SK-N-SH treated with all-trans-retinoic acid at 6 μM for 48 hours (cell line): ENCODE results near the gene SLCO1A2.

ENCODE experiments used
- ATAC-seq: fragments of 200-7000 bp; cut with Tn5 transposase; 3 replicates; pipeline ENCODE4 v1.9.1; 2020; ENCODE audit warnings: mild to moderate bottlenecking, moderate library complexity
- ARNTL ChIP-seq: fragments of 450-650 bp; formaldehyde crosslinking; IDR thresholded peaks from 2 replicates; pipeline ENCODE4 v1.5.0; 2020; ENCODE audit warnings: low read depth, mild to moderate bottlenecking, moderate library complexity, borderline replicate concordance
- BACH2 ChIP-seq: fragments of 250-450 bp; sonication (Bioruptor Pico); IDR thresholded peaks from 2 replicates; pipeline ENCODE4 v1.9.0; 2021; ENCODE audit warnings: mild to moderate bottlenecking, borderline replicate concordance
- CSDC2 ChIP-seq: fragments of 250-450 bp; sonication (Bioruptor Pico); IDR thresholded peaks from 2 replicates; pipeline ENCODE4 v1.5.0; 2020; ENCODE audit warnings: mild to moderate bottlenecking, moderate library complexity
- ESRRG ChIP-seq: fragments of 250-450 bp; sonication (Bioruptor Pico); IDR thresholded peaks from 2 replicates; pipeline ENCODE4 v1.6.1; 2021; ENCODE audit warnings: mild to moderate bottlenecking
- GLIS3 ChIP-seq: fragments of 250-450 bp; sonication (Bioruptor Pico); IDR thresholded peaks from 2 replicates; pipeline ENCODE4 v1.5.0; 2020; ENCODE audit warnings: mild to moderate bottlenecking, moderate library complexity
- OSR1 ChIP-seq: fragments of 250-450 bp; sonication (Bioruptor Pico); IDR thresholded peaks from 2 replicates; pipeline ENCODE4 v1.8.0; 2022; ENCODE audit warnings: moderate library complexity, mild to moderate bottlenecking, inconsistent platforms
- PPARA ChIP-seq: fragments of 250-450 bp; sonication (Bioruptor Pico); IDR thresholded peaks from 2 replicates; pipeline ENCODE4 v1.5.0; 2020; ENCODE audit warnings: mild to moderate bottlenecking, borderline replicate concordance
- RARB ChIP-seq: fragments of 250-450 bp; sonication (Bioruptor Pico); IDR thresholded peaks from 2 replicates; pipeline ENCODE4 v1.8.0; 2021; ENCODE audit warnings: mild to moderate bottlenecking, moderate library complexity
- SNAI2 ChIP-seq: fragments of 250-450 bp; sonication (Bioruptor Pico); IDR thresholded peaks from 2 replicates; pipeline ENCODE4 v1.5.0; 2020; ENCODE audit warnings: mild to moderate bottlenecking, moderate library complexity
- TCF4 ChIP-seq: fragments of 250-450 bp; sonication (Bioruptor Pico); IDR thresholded peaks from 2 replicates; pipeline ENCODE4 v1.8.0; 2021; ENCODE audit warnings: mild to moderate bottlenecking, moderate library complexity, borderline replicate concordance
- TOX ChIP-seq: fragments of 250-450 bp; sonication (Bioruptor Pico); IDR thresholded peaks from 2 replicates; pipeline ENCODE4 v1.8.0; 2021; ENCODE audit warnings: mild to moderate bottlenecking, moderate library complexity, borderline replicate concordance
- ZC3H10 ChIP-seq: fragments of 250-450 bp; sonication (Bioruptor Pico); IDR thresholded peaks from 2 replicates; pipeline ENCODE4 v1.5.1; 2021; ENCODE audit warnings: mild to moderate bottlenecking, moderate library complexity
- ZFP3 ChIP-seq: fragments of 250-450 bp; sonication (Bioruptor Pico); IDR thresholded peaks from 2 replicates; pipeline ENCODE4 v1.5.0; 2020; ENCODE audit warnings: mild to moderate bottlenecking, moderate library complexity
- ZFP30 ChIP-seq: fragments of 450-650 bp; formaldehyde crosslinking; IDR thresholded peaks from 2 replicates; pipeline ENCODE4 v1.5.0; 2022; ENCODE audit warnings: mild to moderate bottlenecking, moderate library complexity
- ZNF565 ChIP-seq: fragments of 450-650 bp; formaldehyde crosslinking; conservative IDR thresholded peaks from 2 replicates; pipeline ENCODE4 v1.5.0; 2020; ENCODE audit warnings: low read depth, mild to moderate bottlenecking, moderate library complexity
- ZNF70 ChIP-seq: fragments of 450-650 bp; formaldehyde crosslinking; IDR thresholded peaks from 2 replicates; pipeline ENCODE4 v1.5.0; 2020; ENCODE audit warnings: mild to moderate bottlenecking, moderate library complexity
- ZNF8 ChIP-seq: fragments of 450-650 bp; formaldehyde crosslinking; IDR thresholded peaks from 2 replicates; pipeline ENCODE4 v1.5.0; 2020; ENCODE audit warnings: mild to moderate bottlenecking, moderate library complexity
- TF ChIP-seq, protein P1 (sequence below): fragments of 250-450 bp; sonication (Bioruptor Pico); IDR thresholded peaks from 2 replicates; pipeline ENCODE4 v1.5.1; 2021; ENCODE audit warnings: mild to moderate bottlenecking, moderate library complexity
- TF ChIP-seq, protein P2 (sequence below): fragments of 250-450 bp; sonication (Bioruptor Pico); IDR thresholded peaks from 2 replicates; pipeline ENCODE4 v1.5.1; 2020; ENCODE audit warnings: low read depth, mild to moderate bottlenecking, moderate library complexity
- TF ChIP-seq, protein P3 (sequence below): fragments of 250-450 bp; sonication (Bioruptor Pico); IDR thresholded peaks from 2 replicates; pipeline ENCODE4 v1.5.0; 2020; ENCODE audit warnings: mild to moderate bottlenecking, moderate library complexity

The SLCO1A2 gene

DNA sequence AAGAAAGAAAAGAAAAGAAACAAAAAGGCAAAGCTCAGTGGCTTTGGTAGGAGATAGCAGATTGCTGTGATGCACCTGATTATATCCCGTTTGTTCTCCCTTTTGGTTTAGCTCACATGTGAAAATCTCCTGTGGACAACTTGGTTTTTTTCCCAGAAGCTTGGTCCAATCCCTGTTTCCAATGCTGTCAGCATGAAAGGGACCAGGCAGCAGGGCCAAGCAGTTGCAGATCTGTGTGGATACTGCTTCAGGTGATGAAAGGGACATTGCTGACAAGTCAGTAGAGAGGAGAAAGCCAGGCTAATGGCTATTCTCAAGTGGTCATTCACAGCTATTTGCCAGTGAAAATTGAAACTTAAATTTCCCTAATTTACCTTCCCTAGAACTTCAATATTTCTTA is 18.8 kb upstream of the SLCO1A2 start:
- TF ChIP-seq SNAI2 (CRISPR knock-in tag) (no peak), OSR1 (no peak), ZFP3 (no peak), GLIS3 (CRISPR knock-in tag) (no peak), ESRRG (no peak), CSDC2 (CRISPR knock-in tag) (no peak)
- no peak for ATAC-seq

DNA sequence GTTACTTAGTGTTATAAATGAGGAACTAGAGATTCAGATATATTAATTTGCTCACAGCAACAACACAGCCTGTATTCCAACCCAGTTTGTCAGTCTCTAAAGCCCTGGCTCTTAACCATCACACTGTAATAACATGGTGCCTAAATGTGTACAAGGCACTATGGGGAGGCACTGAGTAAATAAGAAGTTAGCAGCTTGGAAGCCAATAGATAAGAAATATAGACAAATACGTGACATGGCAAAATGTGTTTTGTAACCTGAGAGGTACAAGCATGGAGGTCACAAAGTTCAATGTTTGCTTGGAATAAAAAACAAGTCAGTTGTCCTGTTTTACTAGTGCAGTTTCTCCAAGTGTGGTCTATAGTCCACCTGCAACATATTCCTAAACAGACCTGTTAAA is 16.3 kb upstream of the SLCO1A2 start:
- ATAC-seq, result no peak
- TF ChIP-seq, protein P1, sequence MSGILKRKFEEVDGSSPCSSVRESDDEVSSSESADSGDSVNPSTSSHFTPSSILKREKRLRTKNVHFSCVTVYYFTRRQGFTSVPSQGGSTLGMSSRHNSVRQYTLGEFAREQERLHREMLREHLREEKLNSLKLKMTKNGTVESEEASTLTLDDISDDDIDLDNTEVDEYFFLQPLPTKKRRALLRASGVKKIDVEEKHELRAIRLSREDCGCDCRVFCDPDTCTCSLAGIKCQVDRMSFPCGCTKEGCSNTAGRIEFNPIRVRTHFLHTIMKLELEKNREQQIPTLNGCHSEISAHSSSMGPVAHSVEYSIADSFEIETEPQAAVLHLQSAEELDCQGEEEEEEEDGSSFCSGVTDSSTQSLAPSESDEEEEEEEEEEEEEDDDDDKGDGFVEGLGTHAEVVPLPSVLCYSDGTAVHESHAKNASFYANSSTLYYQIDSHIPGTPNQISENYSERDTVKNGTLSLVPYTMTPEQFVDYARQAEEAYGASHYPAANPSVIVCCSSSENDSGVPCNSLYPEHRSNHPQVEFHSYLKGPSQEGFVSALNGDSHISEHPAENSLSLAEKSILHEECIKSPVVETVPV, result no peak
- TF ChIP-seq ZFP3 (no peak), ESRRG (no peak), TCF4 (CRISPR knock-in tag) (no peak), ZFP30 (CRISPR knock-in tag) (no peak), RARB (CRISPR knock-in tag) (no peak), OSR1 (no peak), SNAI2 (CRISPR knock-in tag) (no peak), CSDC2 (CRISPR knock-in tag) (no peak), TOX (no peak), GLIS3 (CRISPR knock-in tag) (no peak)
- TF ChIP-seq, protein P2, sequence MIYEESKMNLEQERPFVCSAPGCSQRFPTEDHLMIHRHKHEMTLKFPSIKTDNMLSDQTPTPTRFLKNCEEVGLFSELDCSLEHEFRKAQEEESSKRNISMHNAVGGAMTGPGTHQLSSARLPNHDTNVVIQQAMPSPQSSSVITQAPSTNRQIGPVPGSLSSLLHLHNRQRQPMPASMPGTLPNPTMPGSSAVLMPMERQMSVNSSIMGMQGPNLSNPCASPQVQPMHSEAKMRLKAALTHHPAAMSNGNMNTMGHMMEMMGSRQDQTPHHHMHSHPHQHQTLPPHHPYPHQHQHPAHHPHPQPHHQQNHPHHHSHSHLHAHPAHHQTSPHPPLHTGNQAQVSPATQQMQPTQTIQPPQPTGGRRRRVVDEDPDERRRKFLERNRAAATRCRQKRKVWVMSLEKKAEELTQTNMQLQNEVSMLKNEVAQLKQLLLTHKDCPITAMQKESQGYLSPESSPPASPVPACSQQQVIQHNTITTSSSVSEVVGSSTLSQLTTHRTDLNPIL, result no peak
- TF ChIP-seq, protein P3, sequence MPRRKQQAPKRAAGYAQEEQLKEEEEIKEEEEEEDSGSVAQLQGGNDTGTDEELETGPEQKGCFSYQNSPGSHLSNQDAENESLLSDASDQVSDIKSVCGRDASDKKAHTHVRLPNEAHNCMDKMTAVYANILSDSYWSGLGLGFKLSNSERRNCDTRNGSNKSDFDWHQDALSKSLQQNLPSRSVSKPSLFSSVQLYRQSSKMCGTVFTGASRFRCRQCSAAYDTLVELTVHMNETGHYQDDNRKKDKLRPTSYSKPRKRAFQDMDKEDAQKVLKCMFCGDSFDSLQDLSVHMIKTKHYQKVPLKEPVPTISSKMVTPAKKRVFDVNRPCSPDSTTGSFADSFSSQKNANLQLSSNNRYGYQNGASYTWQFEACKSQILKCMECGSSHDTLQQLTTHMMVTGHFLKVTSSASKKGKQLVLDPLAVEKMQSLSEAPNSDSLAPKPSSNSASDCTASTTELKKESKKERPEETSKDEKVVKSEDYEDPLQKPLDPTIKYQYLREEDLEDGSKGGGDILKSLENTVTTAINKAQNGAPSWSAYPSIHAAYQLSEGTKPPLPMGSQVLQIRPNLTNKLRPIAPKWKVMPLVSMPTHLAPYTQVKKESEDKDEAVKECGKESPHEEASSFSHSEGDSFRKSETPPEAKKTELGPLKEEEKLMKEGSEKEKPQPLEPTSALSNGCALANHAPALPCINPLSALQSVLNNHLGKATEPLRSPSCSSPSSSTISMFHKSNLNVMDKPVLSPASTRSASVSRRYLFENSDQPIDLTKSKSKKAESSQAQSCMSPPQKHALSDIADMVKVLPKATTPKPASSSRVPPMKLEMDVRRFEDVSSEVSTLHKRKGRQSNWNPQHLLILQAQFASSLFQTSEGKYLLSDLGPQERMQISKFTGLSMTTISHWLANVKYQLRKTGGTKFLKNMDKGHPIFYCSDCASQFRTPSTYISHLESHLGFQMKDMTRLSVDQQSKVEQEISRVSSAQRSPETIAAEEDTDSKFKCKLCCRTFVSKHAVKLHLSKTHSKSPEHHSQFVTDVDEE (CRISPR knock-in tag), result no peak

DNA sequence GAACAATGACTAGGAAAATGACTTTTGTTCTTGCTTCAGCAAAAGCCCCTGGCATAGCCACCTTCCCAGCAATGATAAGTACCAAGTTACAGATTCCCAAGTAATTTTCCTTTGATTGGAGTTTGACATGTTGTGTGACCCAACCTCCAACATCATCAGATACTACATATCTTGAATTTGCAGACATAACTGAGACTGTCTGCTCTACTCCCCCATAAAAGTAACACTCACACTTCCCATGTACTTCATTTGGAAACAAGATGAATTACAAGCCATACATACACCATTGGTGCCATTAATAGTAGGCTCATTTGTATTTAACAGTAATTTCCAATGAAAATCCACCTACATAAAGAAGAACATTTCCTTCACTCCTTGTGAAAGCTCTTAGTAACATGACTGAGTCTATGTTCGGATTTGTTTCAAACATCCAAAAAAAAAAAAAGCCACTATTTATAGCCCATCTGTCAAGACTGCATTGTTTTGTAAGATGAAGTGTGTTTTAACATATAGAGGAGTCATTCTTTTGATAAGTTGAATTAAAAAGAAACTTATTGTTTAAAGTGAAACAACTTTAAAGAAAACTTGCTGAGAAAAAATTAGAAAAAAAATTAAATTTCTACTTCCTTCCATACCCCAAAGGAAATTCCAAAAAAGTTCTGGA is 12.0 kb upstream of the SLCO1A2 start:
- ATAC-seq, result no peak
- TF ChIP-seq ZNF8 (CRISPR knock-in tag), result no peak
- TF ChIP-seq GLIS3 (CRISPR knock-in tag), result no peak
- TF ChIP-seq TCF4 (CRISPR knock-in tag), result no peak
- TF ChIP-seq SNAI2 (CRISPR knock-in tag), result no peak
- no peak for TF ChIP-seq ZNF70
- no peak for TF ChIP-seq ESRRG
- no peak for TF ChIP-seq TOX
- no peak for TF ChIP-seq OSR1
- TF ChIP-seq, protein P3 (CRISPR knock-in tag), result no peak
- no peak for TF ChIP-seq ZC3H10 (CRISPR knock-in tag)
- TF ChIP-seq, protein P2, result no peak
- TF ChIP-seq, protein P1, result no peak
- TF ChIP-seq PPARA (CRISPR knock-in tag), result no peak
- no peak for TF ChIP-seq ZFP3
- TF ChIP-seq BACH2 (CRISPR knock-in tag), result no peak
- no peak for TF ChIP-seq RARB (CRISPR knock-in tag)
- TF ChIP-seq ARNTL, result no peak
- no peak for TF ChIP-seq ZNF565 (CRISPR knock-in tag)
- no peak for TF ChIP-seq CSDC2 (CRISPR knock-in tag)
